PC-3 (cell line): ENCODE measurements around the gene FASN. TPM values are rescaled to one million over a fixed set of nuclear protein-coding genes. Genes with fewer than 3 reads are reported as not detected.

Source experiments
- ATAC-seq: fragments of 200-7000 bp; cut with Tn5 transposase; 2 replicates; pipeline ENCODE4 v1.9.1; 2020; ENCODE audit warnings: mild to moderate bottlenecking, moderate library complexity
- BruUV-seq: library from RNA; stranded (reverse); fragments of 400-500 nt; replicated peaks from 2 replicates; lab custom pipeline; 2021; lab: Mats Ljungman, UMichigan
- CTCF ChIA-PET: fragments of 300-600 bp; sonication (Branson Sonifier 250); formaldehyde crosslinking; loops from one replicate; lab custom pipeline; 2022; ENCODE audit warnings: antibody characterized with exemption; lab: Charles Lee
- POLR2A ChIA-PET: fragments of 300-600 bp; sonication (Branson Sonifier 250); formaldehyde crosslinking; loops from one replicate; lab custom pipeline; 2022; ENCODE audit warnings: antibody characterized with exemption; ENCODE audit not compliant: unreplicated experiment; lab: Charles Lee
- DNase-seq: peaks from one replicate; pipeline ENCODE4 v3.0.0-alpha.2; 2015
- H2AFZ ChIP-seq: fragments of 300-600 bp; sonication (generic); 2 replicates; pipeline ENCODE4 v1.6.0; 2016; ENCODE audit warnings: antibody characterized with exemption, low read length
- H3F3A ChIP-seq: fragments of 300-600 bp; sonication (generic); one replicate; pipeline ENCODE4 v1.6.0; 2017; ENCODE audit warnings: antibody characterized with exemption, low read length, control low read depth, mild to moderate bottlenecking; ENCODE audit not compliant: unreplicated experiment
- H3K27ac ChIP-seq: fragments of 300-600 bp; sonication (generic); 2 replicates; pipeline ENCODE4 v1.5.1; 2016; ENCODE audit warnings: mild to moderate bottlenecking, low read length
- H3K27me3 ChIP-seq: fragments of 300-600 bp; sonication (generic); 2 replicates; pipeline ENCODE4 v1.6.1; 2016; ENCODE audit warnings: low read length, mixed read lengths
- H3K36me3 ChIP-seq: fragments of 300-600 bp; sonication (generic); 2 replicates; pipeline ENCODE4 v1.6.1; 2016; ENCODE audit warnings: low read depth, mixed run types, low read length, mixed read lengths
- H3K4me1 ChIP-seq: fragments of 300-600 bp; sonication (generic); 2 replicates; pipeline ENCODE4 v1.5.1; 2016; ENCODE audit warnings: low read length; ENCODE audit not compliant: insufficient read depth
- H3K4me2 ChIP-seq: fragments of 300-600 bp; sonication (generic); 2 replicates; pipeline ENCODE4 v1.6.0; 2016; ENCODE audit warnings: low read length
- H3K4me3 ChIP-seq: fragments of 300-600 bp; sonication (generic); 2 replicates; pipeline ENCODE4 v1.5.1; 2016; ENCODE audit warnings: mild to moderate bottlenecking, low read length, mixed read lengths
- H3K79me2 ChIP-seq: fragments of 300-600 bp; sonication (generic); 2 replicates; pipeline ENCODE4 v1.6.1; 2017; ENCODE audit warnings: low read length, mixed read lengths
- H3K9ac ChIP-seq: fragments of 300-600 bp; sonication (generic); 2 replicates; pipeline ENCODE4 v1.6.0; 2016; ENCODE audit warnings: mild to moderate bottlenecking, low read length
- H3K9me2 ChIP-seq: fragments of 300-600 bp; sonication (generic); replicated peaks from 2 replicates; pipeline ENCODE4 v1.6.1; 2016; ENCODE audit warnings: mixed run types, low read length, mixed read lengths
- H3K9me3 ChIP-seq: fragments of 300-600 bp; sonication (generic); 2 replicates; pipeline ENCODE4 v1.6.1; 2016; ENCODE audit warnings: low read length, mixed read lengths
- H4K20me1 ChIP-seq: fragments of 300-600 bp; sonication (generic); 2 replicates; pipeline ENCODE4 v1.6.1; 2016; ENCODE audit warnings: low read length, mixed read lengths
- EZH2 ChIP-seq: fragments of 300-600 bp; sonication (generic); IDR thresholded peaks from one replicate; pipeline ENCODE4 v1.6.1; 2017; ENCODE audit warnings: antibody characterized with exemption, mild to moderate bottlenecking, low read length; ENCODE audit not compliant: unreplicated experiment
- EZH2phosphoT487 ChIP-seq: fragments of 300-600 bp; sonication (generic); IDR thresholded peaks from 2 replicates; pipeline ENCODE4 v1.6.1; 2018; ENCODE audit warnings: mild to moderate bottlenecking, antibody characterized with exemption, low read length, borderline replicate concordance
- intact Hi-C: fragments of 100-400 bp; cut with micrococcal nuclease; formaldehyde crosslinking; loops from 2 replicates; pipeline ENCODE4 v1.9.0; 2023
- total RNA-seq: library from RNA; depleted of rRNA; stranded (reverse); fragments of >200 nt; gene quantifications from 2 replicates; pipeline ENCODE4 v1.2.3, GENCODE V29; 2014
- TF ChIP-seq, protein P1 (sequence below): fragments of 300-600 bp; sonication (generic); conservative IDR thresholded peaks from 2 replicates; pipeline ENCODE4 v1.5.1; 2017; ENCODE audit warnings: antibody characterized with exemption, low read depth, mild to moderate bottlenecking, low read length

Gene FASN
- total RNA-seq, 1 experiment from 2014 or later, result 269 TPM

DNA sequence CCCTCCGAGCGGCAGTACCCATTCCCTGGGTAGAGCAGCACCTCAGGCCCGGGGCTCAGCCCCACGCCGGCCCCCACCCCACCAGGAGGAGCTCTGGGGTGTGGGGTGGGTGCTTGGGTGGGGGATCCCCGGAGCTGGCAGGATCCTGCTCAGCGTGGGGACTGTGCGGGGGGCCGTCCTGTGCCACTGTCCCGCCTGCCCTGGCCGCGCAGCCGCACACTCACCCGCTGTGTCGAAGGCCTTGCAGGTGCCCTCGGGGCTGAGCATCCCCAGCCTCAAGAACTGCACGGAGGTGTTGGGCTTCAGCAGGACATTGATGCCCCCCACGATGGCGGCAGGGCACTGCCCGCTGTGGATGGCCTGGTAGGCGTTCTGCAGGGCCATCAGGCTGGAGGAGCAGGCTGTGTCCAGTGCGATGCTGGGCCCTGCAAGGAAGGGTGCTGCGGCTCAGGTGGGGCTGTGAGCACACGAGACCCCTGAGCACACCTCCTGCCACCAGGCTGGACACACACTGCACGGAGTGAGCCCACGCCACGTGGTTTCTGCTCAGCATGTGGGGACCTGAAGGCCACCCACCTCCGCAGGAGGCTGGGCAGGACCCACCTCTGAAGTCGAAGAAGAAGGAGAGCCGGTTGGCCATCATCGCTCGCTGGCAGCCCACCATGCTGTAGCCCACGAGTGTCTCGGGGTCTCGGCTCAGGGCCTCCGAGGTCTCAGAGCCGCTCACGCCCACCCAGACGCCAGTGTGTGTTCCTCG, 4.9 kb downstream of the FASN start:
- TF ChIP-seq, protein P1, sequence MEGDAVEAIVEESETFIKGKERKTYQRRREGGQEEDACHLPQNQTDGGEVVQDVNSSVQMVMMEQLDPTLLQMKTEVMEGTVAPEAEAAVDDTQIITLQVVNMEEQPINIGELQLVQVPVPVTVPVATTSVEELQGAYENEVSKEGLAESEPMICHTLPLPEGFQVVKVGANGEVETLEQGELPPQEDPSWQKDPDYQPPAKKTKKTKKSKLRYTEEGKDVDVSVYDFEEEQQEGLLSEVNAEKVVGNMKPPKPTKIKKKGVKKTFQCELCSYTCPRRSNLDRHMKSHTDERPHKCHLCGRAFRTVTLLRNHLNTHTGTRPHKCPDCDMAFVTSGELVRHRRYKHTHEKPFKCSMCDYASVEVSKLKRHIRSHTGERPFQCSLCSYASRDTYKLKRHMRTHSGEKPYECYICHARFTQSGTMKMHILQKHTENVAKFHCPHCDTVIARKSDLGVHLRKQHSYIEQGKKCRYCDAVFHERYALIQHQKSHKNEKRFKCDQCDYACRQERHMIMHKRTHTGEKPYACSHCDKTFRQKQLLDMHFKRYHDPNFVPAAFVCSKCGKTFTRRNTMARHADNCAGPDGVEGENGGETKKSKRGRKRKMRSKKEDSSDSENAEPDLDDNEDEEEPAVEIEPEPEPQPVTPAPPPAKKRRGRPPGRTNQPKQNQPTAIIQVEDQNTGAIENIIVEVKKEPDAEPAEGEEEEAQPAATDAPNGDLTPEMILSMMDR, result no peak
- H3K4me1 ChIP-seq, result peaks cover 19% of the 10 kb centered on the region
- H3K79me2 ChIP-seq, result peaks cover 38% of the 10 kb centered on the region
- no peak overlapping the region for H3K9ac ChIP-seq
- no peak overlapping the region for H3K4me2 ChIP-seq
- DNase-seq (no peak), ATAC-seq (no peak)
- ChIA-PET CTCF (no interaction called here), POLR2A (no interaction called here)
- no TSS peak for BruUV-seq
- intact Hi-C loops, result no loop called here
- H4K20me1 ChIP-seq, result peaks cover 34% of the 10 kb centered on the region
- H2AFZ ChIP-seq, result no peak overlapping the region
- no peaks in the 10 kb centered on the region for H3K9me3 ChIP-seq
- no peaks in the 10 kb centered on the region for H3F3A ChIP-seq
- H3K27ac ChIP-seq, result no peak overlapping the region
- peaks cover 69% of the 10 kb centered on the region for H3K36me3 ChIP-seq
- no peak overlapping the region for H3K4me3 ChIP-seq
- no peaks in the 10 kb centered on the region for H3K9me2 ChIP-seq
- no peaks in the 10 kb centered on the region for H3K27me3 ChIP-seq

DNA sequence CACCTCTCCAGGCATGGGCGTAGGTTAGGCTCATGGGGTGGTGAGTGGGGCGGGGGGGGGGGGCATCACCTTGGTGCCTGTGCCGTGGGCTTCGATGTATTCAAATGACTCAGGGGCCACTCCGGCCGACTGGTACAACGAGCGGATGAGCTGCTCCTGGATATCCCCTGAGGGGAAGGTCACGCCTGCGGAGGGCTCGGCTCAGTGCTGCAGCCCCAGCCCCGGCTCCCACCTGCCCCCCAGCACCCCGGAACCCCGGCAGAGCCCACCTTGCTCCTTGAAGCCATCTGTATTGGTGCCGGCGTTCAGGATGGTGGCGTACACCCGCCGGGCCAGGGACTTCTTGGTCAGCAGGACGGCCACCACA, 5.4 kb downstream of the FASN start:
- DNase-seq (no peak), ATAC-seq (no peak)
- intact Hi-C loops, result no loop called here
- Histone ChIP-seq H3K27ac (no peak overlapping the region), H3K27me3 (no peaks in the 10 kb centered on the region), H3K4me2 (no peak overlapping the region), H3K9me2 (no peaks in the 10 kb centered on the region), H3K9me3 (no peaks in the 10 kb centered on the region), H3K4me1 (peaks cover 19% of the 10 kb centered on the region), H3K36me3 (peaks cover 75% of the 10 kb centered on the region), H4K20me1 (peaks cover 34% of the 10 kb centered on the region), H3K9ac (no peak overlapping the region), H3K79me2 (peaks cover 34% of the 10 kb centered on the region), H3K4me3 (no peak overlapping the region), H3F3A (no peaks in the 10 kb centered on the region), H2AFZ (no peak overlapping the region)
- ChIA-PET CTCF (no interaction called here), POLR2A (no interaction called here)
- no peak for TF ChIP-seq EZH2
- TF ChIP-seq EZH2phosphoT487, result no peak
- TF ChIP-seq, protein P1, result no peak
- no TSS peak for BruUV-seq

DNA sequence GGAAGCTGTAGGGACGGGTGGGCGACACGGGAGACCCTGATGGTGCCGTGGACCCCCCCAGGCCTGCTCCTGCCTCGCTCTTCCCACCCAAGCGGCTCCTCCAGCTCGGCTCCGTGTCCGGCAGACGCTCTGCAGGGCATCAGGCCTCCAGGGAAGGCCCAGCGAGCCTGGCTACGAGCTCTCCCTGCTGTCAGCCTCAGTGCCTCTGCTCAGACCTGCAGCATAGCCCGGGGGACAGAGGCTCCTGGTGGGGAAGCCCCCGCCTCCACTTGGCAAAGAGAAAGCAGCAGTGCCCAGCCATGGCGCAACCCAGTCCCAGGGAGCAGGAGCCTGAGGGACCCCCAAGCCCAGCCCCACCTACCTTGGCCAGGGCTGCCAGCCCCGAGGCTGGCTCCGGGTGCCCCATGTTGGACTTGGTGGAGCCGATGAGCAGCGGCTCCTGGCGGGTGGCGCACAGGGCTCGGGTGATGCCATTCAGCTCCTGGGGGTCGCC, 5.9 kb downstream of the FASN start:
- H4K20me1 ChIP-seq, result peaks cover 33% of the 10 kb centered on the region
- no peak overlapping the region for H3K4me3 ChIP-seq
- no peaks in the 10 kb centered on the region for H3F3A ChIP-seq
- DNase-seq, result no peak
- intact Hi-C loops, result no loop called here
- H3K4me1 ChIP-seq, result peaks cover 19% of the 10 kb centered on the region
- H3K9ac ChIP-seq, result no peak overlapping the region
- H3K9me2 ChIP-seq, result no peaks in the 10 kb centered on the region
- no TSS peak for BruUV-seq
- H3K4me2 ChIP-seq, result no peak overlapping the region
- no peaks in the 10 kb centered on the region for H3K9me3 ChIP-seq
- TF ChIP-seq EZH2phosphoT487, result no peak
- TF ChIP-seq EZH2, result no peak
- TF ChIP-seq, protein P1, result no peak
- POLR2A ChIA-PET, result no interaction called here
- no peaks in the 10 kb centered on the region for H3K27me3 ChIP-seq
- no peak overlapping the region for H2AFZ ChIP-seq
- H3K27ac ChIP-seq, result no peak overlapping the region
- H3K36me3 ChIP-seq, result peaks cover 79% of the 10 kb centered on the region
- no peak for ATAC-seq
- peaks cover 30% of the 10 kb centered on the region for H3K79me2 ChIP-seq
- CTCF ChIA-PET, result no interaction called here
